ENCODE results near the gene TBC1D22A.
"Not testable (repeated sequence)": the region's sequence is repeated elsewhere in the genome, so short reads cannot be mapped to it uniquely, and the experiment has no call there.

Gene TBC1D22A

GRCh38 chr22:47139013-47139789, 376.8 kb downstream of the TBC1D22A start:
- TF ChIP-seq CTCF (IDR thresholded peaks at IDR 0.05; ENCODE audit: low read length, missing control alignments): no peak
- DNase-seq (ENCODE audit: low read depth): no peak
- no peak overlapping the region for H3K4me3 ChIP-seq (replicated peaks; ENCODE audit: low read depth, low read length)

- TF ChIP-seq CTCF (IDR thresholded peaks at IDR 0.05; ENCODE audit: low read length, missing control alignments): no peak
- no peak overlapping the region for H3K4me3 ChIP-seq (replicated peaks; ENCODE audit: low read depth, low read length)
- DNase-seq (ENCODE audit: low read depth): no peak
These were observed 377.3 kb downstream of the TBC1D22A start for GRCh38 chr22:47139790-47140119.

GRCh38 chr22:47140975-47141374, 378.5 kb downstream of the TBC1D22A start:
- DNase-seq (ENCODE audit: low read depth): not testable (repeated sequence)

GRCh38 chr22:47142427-47143046, 380.1 kb downstream of the TBC1D22A start:
- no peak for TF ChIP-seq CTCF (IDR thresholded peaks at IDR 0.05; ENCODE audit: low read length, missing control alignments)
- H3K4me3 ChIP-seq (replicated peaks; ENCODE audit: low read depth, low read length): no peak overlapping the region
- DNase-seq (ENCODE audit: low read depth): no peak

More at GRCh38 chr22:47140975-47141374, 378.5 kb downstream of the TBC1D22A start:
- not testable (repeated sequence) for H3K4me3 ChIP-seq (replicated peaks; ENCODE audit: low read depth, low read length)

GRCh38 chr22:47143249-47143938, 380.9 kb downstream of the TBC1D22A start:
- no peak for TF ChIP-seq CTCF (IDR thresholded peaks at IDR 0.05; ENCODE audit: low read length, missing control alignments)
- H3K4me3 ChIP-seq (replicated peaks; ENCODE audit: low read depth, low read length): no peak overlapping the region

GRCh38 chr22:47144076-47144765, 381.8 kb downstream of the TBC1D22A start:
- no peak overlapping the region for H3K4me3 ChIP-seq (replicated peaks; ENCODE audit: low read depth, low read length)
- no peak for DNase-seq (ENCODE audit: low read depth)
- no peak for TF ChIP-seq CTCF (IDR thresholded peaks at IDR 0.05; ENCODE audit: low read length, missing control alignments)

More at GRCh38 chr22:47143249-47143938, 380.9 kb downstream of the TBC1D22A start:
- DNase-seq (ENCODE audit: low read depth): no peak
